ENCODE data around the gene CXCL13.
"Not testable (repeated sequence)": the region's sequence is repeated elsewhere in the genome, so short reads cannot be mapped to it uniquely, and the experiment has no call there.

The CXCL13 gene

DNA sequence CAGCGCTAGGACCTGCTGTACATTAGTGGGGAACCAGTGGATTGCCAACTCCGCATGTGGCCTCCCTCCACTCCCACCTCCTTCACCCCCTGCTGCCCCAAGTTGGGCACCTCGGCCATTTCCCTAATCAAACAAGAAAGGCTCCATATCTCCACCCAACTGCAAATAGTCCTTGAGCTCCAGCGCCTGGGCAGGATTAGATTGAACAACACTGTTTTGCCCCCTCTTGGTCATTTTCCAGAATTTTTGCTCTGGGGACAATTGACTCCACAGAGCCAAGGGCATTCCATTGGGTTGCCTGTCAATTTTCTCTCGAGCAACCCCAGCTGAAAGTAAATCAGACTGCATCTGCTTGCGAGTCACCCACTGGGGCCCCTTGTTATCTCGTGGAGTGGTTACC, 29.6 kb downstream of the CXCL13 start:
- Histone ChIP-seq H3K36me3 (ENCODE audit: control insufficient read depth, insufficient read depth, low read length) (no peaks in the 10 kb centered on the region), H3K27ac (no peak overlapping the region), H3K4me1 (no peaks in the 10 kb centered on the region), H3K79me2 (no peaks in the 10 kb centered on the region), H2AFZ (no peak overlapping the region), H3K4me2 (ENCODE audit: low read length) (no peak overlapping the region), H3K9ac (no peak overlapping the region), H3K4me3 (ENCODE audit: low read depth, low read length) (no peak overlapping the region), H3K27me3 (ENCODE audit: control insufficient read depth, insufficient read depth, low read length) (no peaks in the 10 kb centered on the region), H3K9me3 (ENCODE audit: control insufficient read depth, low read length) (no peaks in the 10 kb centered on the region)
- TF ChIP-seq, protein P1, sequence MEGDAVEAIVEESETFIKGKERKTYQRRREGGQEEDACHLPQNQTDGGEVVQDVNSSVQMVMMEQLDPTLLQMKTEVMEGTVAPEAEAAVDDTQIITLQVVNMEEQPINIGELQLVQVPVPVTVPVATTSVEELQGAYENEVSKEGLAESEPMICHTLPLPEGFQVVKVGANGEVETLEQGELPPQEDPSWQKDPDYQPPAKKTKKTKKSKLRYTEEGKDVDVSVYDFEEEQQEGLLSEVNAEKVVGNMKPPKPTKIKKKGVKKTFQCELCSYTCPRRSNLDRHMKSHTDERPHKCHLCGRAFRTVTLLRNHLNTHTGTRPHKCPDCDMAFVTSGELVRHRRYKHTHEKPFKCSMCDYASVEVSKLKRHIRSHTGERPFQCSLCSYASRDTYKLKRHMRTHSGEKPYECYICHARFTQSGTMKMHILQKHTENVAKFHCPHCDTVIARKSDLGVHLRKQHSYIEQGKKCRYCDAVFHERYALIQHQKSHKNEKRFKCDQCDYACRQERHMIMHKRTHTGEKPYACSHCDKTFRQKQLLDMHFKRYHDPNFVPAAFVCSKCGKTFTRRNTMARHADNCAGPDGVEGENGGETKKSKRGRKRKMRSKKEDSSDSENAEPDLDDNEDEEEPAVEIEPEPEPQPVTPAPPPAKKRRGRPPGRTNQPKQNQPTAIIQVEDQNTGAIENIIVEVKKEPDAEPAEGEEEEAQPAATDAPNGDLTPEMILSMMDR (IDR thresholded peaks at IDR 0.05): no peak

DNA sequence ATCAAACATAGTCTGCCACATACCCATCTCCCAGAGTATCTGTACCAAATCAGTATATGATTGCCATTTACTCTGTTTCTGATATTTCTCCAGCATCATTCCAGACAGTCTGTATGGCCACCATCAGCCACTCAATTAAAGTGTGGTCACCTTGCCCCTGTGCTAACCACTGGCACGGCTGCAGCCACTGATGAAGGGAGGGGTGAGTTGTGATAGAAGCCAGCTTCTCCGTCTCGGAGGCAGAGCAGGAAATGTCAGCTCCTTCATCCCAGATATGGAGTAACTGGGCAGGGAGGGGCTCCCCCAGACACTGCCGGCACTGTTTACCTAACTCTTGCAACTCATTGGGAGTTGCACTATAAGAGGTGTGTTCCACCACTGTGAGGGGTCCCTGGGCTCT, 30.3 kb downstream of the CXCL13 start:
- Histone ChIP-seq H3K36me3 (ENCODE audit: control insufficient read depth, insufficient read depth, low read length) (no peaks in the 10 kb centered on the region), H3K9me3 (ENCODE audit: control insufficient read depth, low read length) (no peaks in the 10 kb centered on the region), H3K27ac (no peak overlapping the region), H3K9ac (no peak overlapping the region), H3K4me3 (ENCODE audit: low read depth, low read length) (no peak overlapping the region), H3K79me2 (no peaks in the 10 kb centered on the region), H3K4me1 (no peaks in the 10 kb centered on the region), H3K4me2 (ENCODE audit: low read length) (no peak overlapping the region), H3K27me3 (ENCODE audit: control insufficient read depth, insufficient read depth, low read length) (no peaks in the 10 kb centered on the region), H2AFZ (no peak overlapping the region)
- TF ChIP-seq, protein P1 (IDR thresholded peaks at IDR 0.05): no peak

DNA sequence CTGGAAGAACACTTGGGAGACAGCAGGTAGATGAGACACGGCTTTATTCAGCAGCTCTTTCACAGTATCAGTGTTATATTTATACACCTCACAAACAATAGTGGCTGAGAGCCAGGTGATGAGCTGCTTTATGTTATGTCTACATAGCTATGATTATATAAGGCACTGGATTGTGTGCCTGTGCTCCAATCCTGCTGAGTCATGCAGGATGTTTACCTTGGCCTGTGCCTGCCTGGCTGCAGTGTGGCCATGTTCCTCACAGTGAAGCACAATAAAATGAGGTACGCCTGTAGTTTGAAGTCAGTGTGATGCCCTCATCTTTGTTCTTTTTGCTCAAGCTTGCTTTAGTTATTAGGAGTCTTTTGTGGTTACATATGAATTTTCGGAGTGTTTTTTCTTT, 31.3 kb downstream of the CXCL13 start:
- Histone ChIP-seq H3K36me3 (ENCODE audit: control insufficient read depth, insufficient read depth, low read length) (no peaks in the 10 kb centered on the region), H3K79me2 (no peaks in the 10 kb centered on the region)
- TF ChIP-seq, protein P1 (IDR thresholded peaks at IDR 0.05): no peak

DNA sequence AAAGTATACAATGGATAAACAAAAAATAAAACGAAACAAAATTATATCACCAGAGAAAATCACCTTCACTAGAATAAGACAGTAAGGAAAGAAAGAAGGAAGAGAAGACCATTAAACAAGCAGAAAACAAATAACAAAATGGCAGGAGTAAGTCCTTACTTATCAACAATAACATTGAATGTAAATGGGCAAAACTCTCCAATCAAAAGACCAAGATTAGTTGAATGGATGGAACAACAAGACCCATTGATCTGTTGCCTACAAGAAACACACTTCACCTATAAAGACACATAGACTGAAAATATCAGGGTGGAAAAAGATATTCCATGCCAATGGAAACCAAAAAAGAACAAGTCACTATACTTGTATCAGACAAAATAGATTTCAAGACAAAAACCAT, 38.4 kb downstream of the CXCL13 start:
- H2AFZ ChIP-seq; H3K27ac ChIP-seq; H3K9me3 ChIP-seq (ENCODE audit: control insufficient read depth, low read length); H3K4me3 ChIP-seq (ENCODE audit: low read depth, low read length); H3K9ac ChIP-seq; H3K4me2 ChIP-seq (ENCODE audit: low read length); H3K27me3 ChIP-seq (ENCODE audit: control insufficient read depth, insufficient read depth, low read length); H3K36me3 ChIP-seq (ENCODE audit: control insufficient read depth, insufficient read depth, low read length); H3K79me2 ChIP-seq; H3K4me1 ChIP-seq: not testable (repeated sequence)

More for the DNA sequence above, 31.3 kb downstream of the CXCL13 start:
- H3K9me3 ChIP-seq (ENCODE audit: control insufficient read depth, low read length): no peaks in the 10 kb centered on the region
- no peaks in the 10 kb centered on the region for H3K27me3 ChIP-seq (ENCODE audit: control insufficient read depth, insufficient read depth, low read length)
- H3K9ac ChIP-seq: no peak overlapping the region
- no peak overlapping the region for H2AFZ ChIP-seq
- no peak overlapping the region for H3K27ac ChIP-seq
- no peaks in the 10 kb centered on the region for H3K4me1 ChIP-seq
- H3K4me2 ChIP-seq (ENCODE audit: low read length): no peak overlapping the region
- H3K4me3 ChIP-seq (ENCODE audit: low read depth, low read length): no peak overlapping the region

DNA sequence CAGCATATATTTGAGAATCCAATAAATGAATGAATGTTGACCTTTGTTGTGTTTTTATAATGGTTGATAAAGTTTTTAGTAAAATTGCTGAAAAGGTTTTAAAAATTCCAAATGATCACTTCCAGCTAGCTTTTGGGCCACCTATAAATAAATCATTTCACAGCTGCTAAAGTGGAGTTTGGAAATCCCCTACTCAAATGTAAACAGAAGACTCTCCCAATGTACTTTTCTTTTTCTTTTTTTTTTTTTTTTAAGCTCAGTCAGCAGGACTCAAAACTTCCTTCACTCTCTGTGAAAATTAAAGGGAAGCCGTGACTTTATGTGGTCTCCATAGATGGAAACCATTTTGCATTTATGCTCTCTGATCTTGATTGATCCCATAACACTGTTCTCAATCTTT, 45.2 kb downstream of the CXCL13 start:
- Histone ChIP-seq H2AFZ (no peak overlapping the region), H3K9ac (no peak overlapping the region), H3K4me2 (ENCODE audit: low read length) (no peak overlapping the region), H3K4me3 (ENCODE audit: low read depth, low read length) (no peak overlapping the region), H3K27me3 (ENCODE audit: control insufficient read depth, insufficient read depth, low read length) (no peaks in the 10 kb centered on the region), H3K9me3 (ENCODE audit: control insufficient read depth, low read length) (no peaks in the 10 kb centered on the region), H3K27ac (no peak overlapping the region), H3K4me1 (no peaks in the 10 kb centered on the region), H3K79me2 (no peaks in the 10 kb centered on the region), H3K36me3 (ENCODE audit: control insufficient read depth, insufficient read depth, low read length) (no peaks in the 10 kb centered on the region)
- TF ChIP-seq, protein P1 (IDR thresholded peaks at IDR 0.05): no peak

All from parathyroid adenoma (tissue), 2 donors.